Panc1 (cell line): ENCODE results near the gene PHC2. TPM values are rescaled to one million over a fixed set of nuclear protein-coding genes. Genes with fewer than 3 reads are reported as not detected.

Experiments used
- ATAC-seq: fragments of 200-7000 bp; cut with Tn5 transposase; 2 replicates; pipeline ENCODE4 v1.9.1; 2020; ENCODE audit warnings: mild to moderate bottlenecking, moderate library complexity
- BruUV-seq: library from RNA; stranded (reverse); fragments of 400-500 nt; replicated peaks from 2 replicates; lab custom pipeline; 2021; lab: Mats Ljungman, UMichigan
- CTCF ChIA-PET: fragments of 300-600 bp; sonication (Branson Sonifier 250); formaldehyde crosslinking; loops from one replicate; lab custom pipeline; 2022; ENCODE audit warnings: antibody characterized with exemption; lab: Charles Lee
- POLR2A ChIA-PET: fragments of 300-600 bp; sonication (Branson Sonifier 250); formaldehyde crosslinking; loops from one replicate; lab custom pipeline; 2022; ENCODE audit warnings: antibody characterized with exemption; lab: Charles Lee
- DNase-seq: peaks from one replicate; pipeline ENCODE4 v3.0.0-alpha.2; 2010; ENCODE audit warnings: low read depth, low spot score
- H3K27ac ChIP-seq: 2 replicates; pipeline ENCODE4 v1.5.1; 2011; ENCODE audit warnings: mild to moderate bottlenecking, low read length, inconsistent platforms
- H3K27me3 ChIP-seq: fragments of 200-500 bp; sonication (Bioruptor generic); 2 replicates; pipeline ENCODE4 v1.6.0; 2014; ENCODE audit warnings: low read length, inconsistent platforms; ENCODE audit not compliant: control insufficient read depth, insufficient read depth
- H3K36me3 ChIP-seq: fragments of 200-500 bp; sonication (Bioruptor generic); 2 replicates; pipeline ENCODE4 v1.5.1; 2014; ENCODE audit warnings: inconsistent platforms, mild to moderate bottlenecking, low read length, moderate library complexity; ENCODE audit not compliant: control insufficient read depth, insufficient read depth
- H3K4me1 ChIP-seq: 2 replicates; pipeline ENCODE4 v1.5.1; 2011; ENCODE audit warnings: inconsistent platforms, mild to moderate bottlenecking, low read length, moderate library complexity; ENCODE audit not compliant: control insufficient read depth, insufficient read depth
- H3K4me3 ChIP-seq, 2 experiments: 2 replicates each; pipeline ENCODE4 v1.5.1; 2011 to 2012; ENCODE audit warnings: low read depth in 2 of 2, low read length in 2 of 2, mild to moderate bottlenecking in 2 of 2, inconsistent platforms in 1 of 2, moderate library complexity in 1 of 2
- H3K9me3 ChIP-seq: fragments of 200-500 bp; sonication (Bioruptor generic); 2 replicates; pipeline ENCODE4 v1.5.1; 2014; ENCODE audit warnings: low read depth, mild to moderate bottlenecking, inconsistent platforms, low read length, moderate library complexity; ENCODE audit not compliant: control insufficient read depth, insufficient read depth
- POLR2AphosphoS5 ChIP-seq: IDR thresholded peaks from 2 replicates; pipeline ENCODE4 v1.6.1; 2012; ENCODE audit warnings: mild to moderate bottlenecking, low read depth, low read length, moderate library complexity
- REST ChIP-seq, 2 experiments: IDR thresholded peaks; 2 replicates each; pipeline ENCODE4 v1.6.1; 2011 to 2012; ENCODE audit warnings: low read depth in 2 of 2, control low read depth in 1 of 2, low read length in 1 of 2, mild to moderate bottlenecking in 1 of 2, moderate library complexity in 1 of 2; ENCODE audit not compliant: insufficient read depth in 1 of 2
- SIN3A ChIP-seq: IDR thresholded peaks from 2 replicates; pipeline ENCODE4 v1.6.1; 2012; ENCODE audit warnings: low read depth, mild to moderate bottlenecking, low read length, moderate library complexity, borderline replicate concordance; ENCODE audit not compliant: insufficient read depth
- TCF7L2 ChIP-seq: IDR thresholded peaks from 2 replicates; pipeline ENCODE4 v1.6.1; 2011; ENCODE audit warnings: mild to moderate bottlenecking, low read depth, low read length, inconsistent platforms
- in situ Hi-C: cut with HindIII; loops from 2 replicates; pipeline ENCODE4 v1.10.0; 2016; ENCODE audit warnings: low sequenced_read_pairs, low pct_unique_long_range_greater_than_20kb
- intact Hi-C: fragments of 100-400 bp; cut with micrococcal nuclease; formaldehyde crosslinking; loops from one replicate; pipeline ENCODE4 v1.10.0; 2022; ENCODE audit not compliant: unreplicated experiment
- total RNA-seq: library from RNA; stranded (reverse); gene quantifications from one replicate; pipeline ENCODE4 v1.2.1, GENCODE V29; 2021; ENCODE audit not compliant: unreplicated experiment
- TF ChIP-seq, protein P1 (sequence below): fragments of 450-650 bp; IDR thresholded peaks from 2 replicates; pipeline ENCODE4 v1.5.1; 2017; ENCODE audit warnings: mild to moderate bottlenecking

PHC2 gene
- total RNA-seq, 1 experiment from 2014 or later: 122 TPM

DNA sequence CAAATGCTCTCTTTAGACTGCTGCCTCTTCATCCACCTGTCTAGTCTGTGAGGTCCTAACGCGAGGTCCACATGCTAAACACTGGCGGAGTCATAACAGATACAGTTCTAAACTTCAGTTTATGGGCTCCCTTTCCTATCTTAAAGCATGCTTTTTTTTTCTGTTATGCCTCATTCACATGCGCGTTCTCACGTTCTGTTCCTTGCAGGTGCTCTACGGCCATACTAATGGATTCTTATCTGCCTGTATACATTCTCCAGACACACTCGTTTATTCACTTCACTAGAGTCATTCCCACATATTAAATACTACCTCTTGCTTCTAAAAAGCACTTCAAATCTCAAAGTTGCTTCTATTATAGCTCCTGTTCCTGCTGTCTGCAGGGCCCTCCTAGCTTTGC is 38.7 kb downstream of the PHC2 start:
- intact Hi-C loops: no loop called here
- POLR2A ChIA-PET: no interaction called here

GRCh38 chr1:33391343-33392078 is 39.4 kb downstream of the PHC2 start:
- Histone ChIP-seq H3K27me3 (no peaks in the 10 kb centered on the region; the same call in 1 of the 2 replicates), H3K36me3 (no peaks in the 10 kb centered on the region), H3K9me3 (no peaks in the 10 kb centered on the region), H3K4me1 (no peaks in the 10 kb centered on the region), H3K27ac (no peak overlapping the region), H3K4me3 (no peak overlapping the region)
- ATAC-seq (no peak; the same call in 1 of the 2 replicates), DNase-seq (no peak)
- ChIA-PET CTCF (no interaction called here), POLR2A (no interaction called here)
- in situ Hi-C loops: no loop called here
- no TSS peak for BruUV-seq
- TF ChIP-seq TCF7L2 (no peak), REST (IDR thresholded peaks at IDR 0.05; ENCODE audit: insufficient read depth in 1 of 2, low read depth in 2 of 2, low read length in 1 of 2) (no peak), SIN3A (no peak), POLR2AphosphoS5 (no peak)
- TF ChIP-seq, protein P1, sequence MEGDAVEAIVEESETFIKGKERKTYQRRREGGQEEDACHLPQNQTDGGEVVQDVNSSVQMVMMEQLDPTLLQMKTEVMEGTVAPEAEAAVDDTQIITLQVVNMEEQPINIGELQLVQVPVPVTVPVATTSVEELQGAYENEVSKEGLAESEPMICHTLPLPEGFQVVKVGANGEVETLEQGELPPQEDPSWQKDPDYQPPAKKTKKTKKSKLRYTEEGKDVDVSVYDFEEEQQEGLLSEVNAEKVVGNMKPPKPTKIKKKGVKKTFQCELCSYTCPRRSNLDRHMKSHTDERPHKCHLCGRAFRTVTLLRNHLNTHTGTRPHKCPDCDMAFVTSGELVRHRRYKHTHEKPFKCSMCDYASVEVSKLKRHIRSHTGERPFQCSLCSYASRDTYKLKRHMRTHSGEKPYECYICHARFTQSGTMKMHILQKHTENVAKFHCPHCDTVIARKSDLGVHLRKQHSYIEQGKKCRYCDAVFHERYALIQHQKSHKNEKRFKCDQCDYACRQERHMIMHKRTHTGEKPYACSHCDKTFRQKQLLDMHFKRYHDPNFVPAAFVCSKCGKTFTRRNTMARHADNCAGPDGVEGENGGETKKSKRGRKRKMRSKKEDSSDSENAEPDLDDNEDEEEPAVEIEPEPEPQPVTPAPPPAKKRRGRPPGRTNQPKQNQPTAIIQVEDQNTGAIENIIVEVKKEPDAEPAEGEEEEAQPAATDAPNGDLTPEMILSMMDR: no peak
- intact Hi-C loops: no loop called here

More for the DNA sequence above, 38.7 kb downstream of the PHC2 start:
- in situ Hi-C loops: no loop called here
- Histone ChIP-seq H3K36me3 (no peaks in the 10 kb centered on the region), H3K4me3 (no peak overlapping the region), H3K27ac (no peak overlapping the region), H3K4me1 (no peaks in the 10 kb centered on the region), H3K9me3 (no peaks in the 10 kb centered on the region), H3K27me3 (no peaks in the 10 kb centered on the region; the same call in 1 of the 2 replicates)
- DNase-seq (no peak), ATAC-seq (no peak)
- BruUV-seq: no TSS peak
- CTCF ChIA-PET: no interaction called here
- TF ChIP-seq REST (IDR thresholded peaks at IDR 0.05; ENCODE audit: insufficient read depth in 1 of 2, low read depth in 2 of 2, low read length in 1 of 2) (no peak), TCF7L2 (no peak), POLR2AphosphoS5 (no peak), SIN3A (no peak)
- TF ChIP-seq, protein P1: no peak
